Measurements from ENCODE around the gene EFCAB14.

EFCAB14 gene

DNA sequence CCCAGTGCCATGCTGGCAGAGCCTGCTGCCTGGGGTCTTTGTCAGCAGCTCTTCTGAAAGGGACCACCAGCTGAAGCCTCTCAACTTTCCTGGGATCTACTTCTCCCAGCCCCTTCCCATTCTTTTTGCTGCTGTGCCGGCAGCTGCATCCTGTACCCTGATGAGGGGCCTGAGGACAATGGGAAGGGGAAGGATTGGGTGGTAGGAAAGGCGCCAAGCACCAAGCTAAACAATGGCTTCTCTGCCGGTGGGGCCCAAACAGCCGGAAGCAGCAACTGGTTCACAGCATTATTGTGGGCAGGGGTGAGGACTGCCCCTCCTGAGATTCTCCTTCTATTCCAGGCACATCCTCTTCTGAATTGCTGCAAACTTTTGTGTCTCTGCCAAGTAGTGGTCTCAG, 5.0 kb upstream of the EFCAB14 start:
- TF ChIP-seq EGR1 (IDR thresholded peaks at IDR 0.05) (no peak), CREB1 (IDR thresholded peaks at IDR 0.05; ENCODE audit: low read depth) (no peak), FOXM1 (IDR thresholded peaks at IDR 0.05; ENCODE audit: borderline replicate concordance, low read depth) (no peak), ZBTB7A (IDR thresholded peaks at IDR 0.05; ENCODE audit: low read depth) (no peak), CEBPB (IDR thresholded peaks at IDR 0.05) (no peak), TCF12 (IDR thresholded peaks at IDR 0.05; ENCODE audit: low read depth) (no peak), NFIC (IDR thresholded peaks at IDR 0.05) (no peak), RAD21 (IDR thresholded peaks at IDR 0.05; ENCODE audit: low read depth) (no peak), EP300 (IDR thresholded peaks at IDR 0.05; ENCODE audit: borderline replicate concordance) (no peak), TEAD4 (IDR thresholded peaks at IDR 0.05) (no peak), YY1 (IDR thresholded peaks at IDR 0.05; ENCODE audit: low read depth) (no peak)
- TF ChIP-seq, protein P1, sequence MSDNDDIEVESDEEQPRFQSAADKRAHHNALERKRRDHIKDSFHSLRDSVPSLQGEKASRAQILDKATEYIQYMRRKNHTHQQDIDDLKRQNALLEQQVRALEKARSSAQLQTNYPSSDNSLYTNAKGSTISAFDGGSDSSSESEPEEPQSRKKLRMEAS (IDR thresholded peaks at IDR 0.05): no peak
- TF ChIP-seq, protein P2, sequence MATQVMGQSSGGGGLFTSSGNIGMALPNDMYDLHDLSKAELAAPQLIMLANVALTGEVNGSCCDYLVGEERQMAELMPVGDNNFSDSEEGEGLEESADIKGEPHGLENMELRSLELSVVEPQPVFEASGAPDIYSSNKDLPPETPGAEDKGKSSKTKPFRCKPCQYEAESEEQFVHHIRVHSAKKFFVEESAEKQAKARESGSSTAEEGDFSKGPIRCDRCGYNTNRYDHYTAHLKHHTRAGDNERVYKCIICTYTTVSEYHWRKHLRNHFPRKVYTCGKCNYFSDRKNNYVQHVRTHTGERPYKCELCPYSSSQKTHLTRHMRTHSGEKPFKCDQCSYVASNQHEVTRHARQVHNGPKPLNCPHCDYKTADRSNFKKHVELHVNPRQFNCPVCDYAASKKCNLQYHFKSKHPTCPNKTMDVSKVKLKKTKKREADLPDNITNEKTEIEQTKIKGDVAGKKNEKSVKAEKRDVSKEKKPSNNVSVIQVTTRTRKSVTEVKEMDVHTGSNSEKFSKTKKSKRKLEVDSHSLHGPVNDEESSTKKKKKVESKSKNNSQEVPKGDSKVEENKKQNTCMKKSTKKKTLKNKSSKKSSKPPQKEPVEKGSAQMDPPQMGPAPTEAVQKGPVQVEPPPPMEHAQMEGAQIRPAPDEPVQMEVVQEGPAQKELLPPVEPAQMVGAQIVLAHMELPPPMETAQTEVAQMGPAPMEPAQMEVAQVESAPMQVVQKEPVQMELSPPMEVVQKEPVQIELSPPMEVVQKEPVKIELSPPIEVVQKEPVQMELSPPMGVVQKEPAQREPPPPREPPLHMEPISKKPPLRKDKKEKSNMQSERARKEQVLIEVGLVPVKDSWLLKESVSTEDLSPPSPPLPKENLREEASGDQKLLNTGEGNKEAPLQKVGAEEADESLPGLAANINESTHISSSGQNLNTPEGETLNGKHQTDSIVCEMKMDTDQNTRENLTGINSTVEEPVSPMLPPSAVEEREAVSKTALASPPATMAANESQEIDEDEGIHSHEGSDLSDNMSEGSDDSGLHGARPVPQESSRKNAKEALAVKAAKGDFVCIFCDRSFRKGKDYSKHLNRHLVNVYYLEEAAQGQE (IDR thresholded peaks at IDR 0.05; ENCODE audit: low read depth): no peak
- TF ChIP-seq, protein P3, sequence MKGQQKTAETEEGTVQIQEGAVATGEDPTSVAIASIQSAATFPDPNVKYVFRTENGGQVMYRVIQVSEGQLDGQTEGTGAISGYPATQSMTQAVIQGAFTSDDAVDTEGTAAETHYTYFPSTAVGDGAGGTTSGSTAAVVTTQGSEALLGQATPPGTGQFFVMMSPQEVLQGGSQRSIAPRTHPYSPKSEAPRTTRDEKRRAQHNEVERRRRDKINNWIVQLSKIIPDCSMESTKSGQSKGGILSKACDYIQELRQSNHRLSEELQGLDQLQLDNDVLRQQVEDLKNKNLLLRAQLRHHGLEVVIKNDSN (IDR thresholded peaks at IDR 0.05): no peak

- TF ChIP-seq EP300 (IDR thresholded peaks at IDR 0.05; ENCODE audit: borderline replicate concordance) (no peak), RAD21 (IDR thresholded peaks at IDR 0.05; ENCODE audit: low read depth) (no peak), TCF12 (IDR thresholded peaks at IDR 0.05; ENCODE audit: low read depth) (no peak)
These were observed 2.8 kb upstream of the EFCAB14 start for GRCh38 chr1:46721686-46722205.

GRCh38 chr1:46721204-46721603, 2.3 kb upstream of the EFCAB14 start:
- no peak for TF ChIP-seq TAF1 (IDR thresholded peaks at IDR 0.05; ENCODE audit: low read depth)
- no peak for TF ChIP-seq FOXM1 (IDR thresholded peaks at IDR 0.05; ENCODE audit: borderline replicate concordance, low read depth)

DNA sequence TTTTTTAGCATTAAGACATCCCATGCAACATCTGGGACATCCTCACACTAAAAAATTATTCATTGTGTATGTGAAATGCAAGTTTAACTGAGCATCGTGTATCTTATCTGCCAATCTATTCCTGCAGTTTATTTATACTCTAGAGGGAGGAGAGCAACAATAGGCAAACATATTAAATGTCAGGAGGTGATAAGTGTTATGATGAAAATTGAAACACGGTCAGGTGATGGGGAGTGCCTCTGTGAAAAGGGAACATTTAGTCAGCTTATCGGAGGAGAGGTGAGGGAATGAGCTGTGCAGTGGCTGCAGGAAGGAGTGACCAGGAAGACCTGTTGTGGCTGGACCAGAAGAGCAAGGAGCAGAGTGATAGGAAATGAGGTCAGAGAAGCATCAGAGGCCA, 775 bp upstream of the EFCAB14 start:
- no peak for TF ChIP-seq CREB1 (IDR thresholded peaks at IDR 0.05; ENCODE audit: low read depth)

GRCh38 chr1:46718340-46718726, 581 bp downstream of the EFCAB14 start:
- TF ChIP-seq, protein P1 (IDR thresholded peaks at IDR 0.05): no peak
- TF ChIP-seq TCF12 (IDR thresholded peaks at IDR 0.05; ENCODE audit: low read depth) (no peak), CEBPB (IDR thresholded peaks at IDR 0.05) (no peak), FOXM1 (IDR thresholded peaks at IDR 0.05; ENCODE audit: borderline replicate concordance, low read depth) (no peak), RAD21 (IDR thresholded peaks at IDR 0.05; ENCODE audit: low read depth) (no peak), TEAD4 (IDR thresholded peaks at IDR 0.05) (no peak), TAF1 (IDR thresholded peaks at IDR 0.05; ENCODE audit: low read depth) (no peak)
- TF ChIP-seq, protein P3 (IDR thresholded peaks at IDR 0.05): no peak
- TF ChIP-seq, protein P2 (IDR thresholded peaks at IDR 0.05; ENCODE audit: low read depth): no peak

GRCh38 chr1:46717654-46718053, 1.3 kb downstream of the EFCAB14 start:
- TF ChIP-seq CEBPB (IDR thresholded peaks at IDR 0.05) (no peak), CREB1 (IDR thresholded peaks at IDR 0.05; ENCODE audit: low read depth) (no peak), FOXM1 (IDR thresholded peaks at IDR 0.05; ENCODE audit: borderline replicate concordance, low read depth) (no peak), TCF12 (IDR thresholded peaks at IDR 0.05; ENCODE audit: low read depth) (no peak), NFIC (IDR thresholded peaks at IDR 0.05) (no peak), RAD21 (IDR thresholded peaks at IDR 0.05; ENCODE audit: low read depth) (no peak), TAF1 (IDR thresholded peaks at IDR 0.05; ENCODE audit: low read depth) (no peak), TEAD4 (IDR thresholded peaks at IDR 0.05) (no peak), YY1 (IDR thresholded peaks at IDR 0.05; ENCODE audit: low read depth) (no peak), EP300 (IDR thresholded peaks at IDR 0.05; ENCODE audit: borderline replicate concordance) (no peak), ZBTB7A (IDR thresholded peaks at IDR 0.05; ENCODE audit: low read depth) (no peak), EGR1 (IDR thresholded peaks at IDR 0.05) (no peak)
- TF ChIP-seq, protein P3 (IDR thresholded peaks at IDR 0.05): no peak
- TF ChIP-seq, protein P1 (IDR thresholded peaks at IDR 0.05): no peak
- TF ChIP-seq, protein P2 (IDR thresholded peaks at IDR 0.05; ENCODE audit: low read depth): no peak

All from Ishikawa (cell line).